Amniotic epithelial cell (primary cell): Measurements from ENCODE around the gene NFIC.

Experiments
- DNase-seq: peaks from one replicate; pipeline ENCODE4 v3.0.0-alpha.2; 2010; ENCODE audit warnings: low read depth

Gene NFIC

GRCh38 chr19:3359015-3359918, 7.1 kb upstream of the NFIC start:
- no peak for DNase-seq

GRCh38 chr19:3359919-3360420, 6.4 kb upstream of the NFIC start:
- no peak for DNase-seq

GRCh38 chr19:3360421-3361383, 5.7 kb upstream of the NFIC start:
- no peak for DNase-seq

- DNase-seq: no peak
Measured at GRCh38 chr19:3361384-3362216, 4.8 kb upstream of the NFIC start.

DNA sequence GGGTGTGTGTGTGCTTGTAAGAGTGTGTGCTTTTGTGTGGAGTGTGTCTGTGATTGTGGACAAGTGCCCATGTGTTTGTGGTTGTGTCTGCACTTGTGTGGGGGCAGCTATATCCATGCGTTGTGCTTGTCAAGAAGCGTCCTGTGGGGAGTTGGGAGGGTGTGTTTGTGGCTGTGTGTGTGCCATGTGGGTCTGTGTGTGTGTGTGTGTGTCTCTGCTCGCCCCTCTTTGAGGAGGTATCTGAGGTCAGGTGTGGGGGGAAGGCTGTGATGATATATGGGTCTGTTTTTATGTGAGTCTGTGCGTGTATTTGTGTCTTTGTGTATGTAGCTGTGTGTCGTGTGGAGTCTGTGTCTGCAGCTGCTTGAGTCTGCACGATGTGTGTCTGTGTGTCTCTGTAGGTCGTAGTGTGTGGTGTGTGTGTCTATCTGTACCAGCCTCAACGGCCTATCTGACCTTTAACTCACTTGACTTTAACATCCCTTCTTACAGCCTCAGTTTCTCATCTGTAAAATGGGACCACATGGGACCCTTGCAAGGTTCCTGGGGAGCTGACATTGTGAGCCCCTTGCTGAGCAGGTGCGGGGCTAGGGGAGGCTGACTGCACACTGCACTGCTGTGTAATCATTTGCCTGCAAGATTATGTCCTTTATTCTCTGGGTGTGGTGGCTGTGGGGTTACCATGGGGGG, 4.0 kb upstream of the NFIC start:
- DNase-seq: no peak

DNA sequence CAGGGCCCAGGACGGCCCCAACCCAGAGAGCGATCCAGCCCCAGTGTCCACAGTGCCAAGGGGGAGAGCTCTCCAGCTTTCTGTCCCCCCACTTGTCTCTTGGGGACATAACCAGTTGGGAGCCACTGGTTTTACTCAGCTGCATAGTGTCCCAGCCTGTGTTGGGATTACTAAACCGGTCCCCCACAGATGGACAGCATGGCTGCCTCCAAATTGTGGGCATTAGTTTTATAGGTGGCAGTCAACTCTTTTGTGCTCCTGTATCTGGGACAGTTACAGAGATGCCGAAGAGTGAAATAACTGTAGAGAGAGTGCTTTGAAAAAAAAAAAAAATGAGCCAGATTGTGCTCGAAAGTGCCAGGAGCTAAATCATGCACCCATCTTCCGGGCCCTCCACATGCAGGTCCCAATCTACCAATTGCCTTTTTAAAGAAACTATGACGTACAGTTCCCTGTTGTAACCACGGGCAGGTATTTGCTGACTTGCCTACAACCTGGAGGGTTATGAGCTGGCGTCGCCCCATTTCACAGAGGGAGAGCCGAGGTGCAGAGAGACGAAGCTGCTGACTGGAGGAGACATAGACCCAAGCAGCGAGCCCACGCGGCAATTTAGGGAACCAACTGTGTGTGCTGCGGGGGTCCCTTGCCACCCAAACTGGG, 2.4 kb upstream of the NFIC start:
- no peak for DNase-seq

GRCh38 chr19:3364501-3364858, 1.9 kb upstream of the NFIC start:
- DNase-seq: no peak

DNA sequence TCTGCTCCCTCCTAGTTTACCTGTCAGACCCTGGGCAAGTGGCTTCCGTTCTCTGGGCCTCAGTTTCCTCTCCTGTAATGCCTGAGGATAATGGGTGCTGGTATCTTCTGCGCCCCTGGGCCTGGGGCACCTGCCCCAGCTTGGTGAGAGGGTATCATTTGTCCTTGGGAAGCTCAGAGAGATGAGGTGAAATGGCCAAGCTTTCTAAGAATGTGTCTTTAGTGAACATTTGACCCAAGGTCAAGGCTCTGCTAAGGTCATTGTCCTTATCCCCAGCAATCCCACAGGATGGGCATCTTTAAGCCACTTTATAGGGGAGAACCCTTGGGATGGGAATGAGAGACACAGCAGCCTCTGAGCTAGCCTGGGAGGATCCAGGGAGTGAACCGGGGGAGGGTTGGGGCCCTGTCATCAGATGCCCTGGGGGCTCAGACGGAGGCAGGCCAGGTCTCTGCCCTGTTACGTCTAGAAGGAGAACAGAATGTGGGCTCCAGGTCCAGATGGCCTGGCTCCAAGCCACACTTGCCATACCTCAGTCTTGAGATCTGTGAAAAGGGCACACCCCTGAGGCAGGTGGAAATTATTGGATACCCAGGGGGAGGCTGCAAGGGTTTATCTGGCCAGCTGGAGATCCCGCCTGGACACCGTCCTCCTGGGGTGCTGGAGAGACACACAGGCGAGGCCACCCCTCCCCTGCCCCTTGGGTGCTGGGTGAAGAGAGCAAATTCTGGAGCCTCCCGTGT, 1.1 kb upstream of the NFIC start:
- DNase-seq: no peak

DNA sequence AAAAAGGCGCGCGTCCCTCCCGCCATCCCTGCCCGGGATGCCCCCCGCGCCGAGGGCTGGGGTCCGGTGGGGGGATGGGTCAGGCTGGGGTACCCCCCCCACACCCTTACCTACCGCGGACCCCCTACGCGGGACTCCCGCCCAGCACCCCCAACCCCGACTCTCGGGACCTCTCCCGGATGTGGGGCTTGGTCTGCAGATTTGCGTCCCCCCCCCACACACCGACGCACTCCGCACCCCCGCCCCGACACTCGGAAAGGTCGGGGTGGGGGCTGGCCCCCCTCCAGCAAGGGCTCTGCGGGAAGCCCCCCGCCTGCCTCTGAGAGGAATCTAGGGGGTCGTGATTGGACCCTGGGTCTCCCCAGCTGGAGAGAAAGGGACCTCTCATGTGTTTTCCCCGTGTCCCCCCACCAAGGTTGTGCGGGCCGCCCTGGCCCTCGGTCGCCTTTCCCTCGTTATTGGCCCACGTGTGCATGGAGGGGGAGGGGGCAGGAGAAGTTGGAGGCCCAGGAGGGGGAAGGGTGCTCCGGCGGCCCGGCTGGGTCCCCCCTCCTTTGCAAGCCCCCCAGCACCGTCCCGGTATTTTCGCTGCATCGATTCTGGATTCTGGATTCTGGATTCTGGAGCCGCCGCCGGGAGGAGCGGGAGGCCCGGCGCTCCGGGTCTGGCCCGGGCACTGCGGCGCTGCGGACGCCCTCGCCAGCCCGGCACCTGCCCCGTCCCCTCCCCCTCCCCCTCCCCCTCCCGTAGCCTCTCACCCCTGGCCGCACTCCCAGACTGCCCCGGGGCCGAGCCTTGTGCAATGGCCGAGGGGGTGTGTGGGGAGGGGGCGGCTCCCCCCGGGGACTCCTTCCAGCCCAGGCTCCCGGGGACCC, 607 bp downstream of the NFIC start:
- DNase-seq: no peak

GRCh38 chr19:3367628-3368440, 1.5 kb downstream of the NFIC start:
- no peak for DNase-seq

DNA sequence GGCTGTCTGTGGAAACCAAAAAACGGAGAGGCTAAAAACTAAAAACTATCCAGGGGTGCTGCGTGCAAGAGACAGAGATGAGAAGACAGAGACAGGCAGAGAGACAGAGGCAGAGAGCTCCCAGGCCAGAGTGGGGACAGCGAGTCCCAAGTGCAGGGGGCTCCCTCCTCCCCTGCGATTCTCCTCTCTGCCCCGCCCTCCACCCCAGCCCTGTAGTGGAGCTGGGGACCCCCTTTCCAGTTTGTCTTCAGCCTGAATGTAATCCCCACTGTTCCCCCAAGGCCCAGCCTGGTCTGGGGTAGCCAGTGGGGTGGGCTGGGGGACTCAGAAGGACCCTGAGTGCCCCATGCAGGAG, 2.0 kb downstream of the NFIC start:
- DNase-seq: no peak

DNA sequence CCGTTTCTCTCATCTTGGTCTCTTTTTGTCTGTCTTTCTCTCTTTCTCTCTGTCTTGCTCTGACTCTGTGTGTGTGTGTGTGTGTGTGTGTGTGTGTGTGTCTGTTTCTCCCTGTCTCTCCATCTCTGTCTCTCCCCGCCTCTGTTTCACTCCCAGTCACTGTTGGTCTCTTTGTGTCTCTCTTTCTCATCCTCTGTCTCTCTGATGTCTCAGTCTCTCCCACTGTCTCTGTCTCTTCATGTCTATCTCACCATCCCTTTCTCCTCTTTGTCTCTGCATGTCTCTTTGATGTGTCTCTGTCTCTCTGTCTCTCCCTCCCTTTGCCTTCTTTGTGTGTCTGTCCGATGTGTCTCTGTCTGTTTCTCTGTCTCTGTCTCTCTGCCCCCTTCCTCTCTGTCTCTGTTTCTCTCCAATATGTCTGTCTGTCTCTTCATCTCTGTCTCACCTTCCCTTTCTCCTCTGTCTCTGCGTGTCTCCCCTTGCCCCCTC, 2.5 kb downstream of the NFIC start:
- no peak for DNase-seq

GRCh38 chr19:3369337-3370213, 3.2 kb downstream of the NFIC start:
- DNase-seq: peak; percentile 67

DNA sequence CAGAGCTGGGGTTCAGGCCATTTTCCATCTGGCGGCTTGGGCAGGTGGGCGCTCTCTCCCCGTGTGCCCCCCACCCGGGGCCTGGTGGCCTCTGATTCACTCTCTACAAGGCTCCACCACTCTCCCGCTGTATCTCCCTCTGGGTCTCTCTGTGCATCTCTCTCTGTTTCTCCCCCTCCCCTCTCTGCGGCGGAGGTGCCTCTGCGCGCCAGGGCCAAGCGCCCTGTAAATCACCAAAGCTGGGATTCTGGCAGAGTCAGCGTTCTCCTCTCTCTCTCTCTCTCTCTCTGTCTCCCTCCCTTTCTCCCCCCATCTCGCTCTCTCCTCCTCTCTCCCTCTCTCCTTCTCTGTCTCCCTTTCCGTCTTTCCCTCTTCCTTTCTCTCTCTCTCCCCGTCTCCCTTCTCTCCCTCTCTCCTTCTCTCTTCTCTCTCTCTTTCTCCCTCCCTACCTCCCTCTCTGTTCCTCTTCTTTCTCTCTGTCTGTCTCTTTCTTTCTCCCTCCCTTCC, 3.9 kb downstream of the NFIC start:
- DNase-seq: no peak

DNA sequence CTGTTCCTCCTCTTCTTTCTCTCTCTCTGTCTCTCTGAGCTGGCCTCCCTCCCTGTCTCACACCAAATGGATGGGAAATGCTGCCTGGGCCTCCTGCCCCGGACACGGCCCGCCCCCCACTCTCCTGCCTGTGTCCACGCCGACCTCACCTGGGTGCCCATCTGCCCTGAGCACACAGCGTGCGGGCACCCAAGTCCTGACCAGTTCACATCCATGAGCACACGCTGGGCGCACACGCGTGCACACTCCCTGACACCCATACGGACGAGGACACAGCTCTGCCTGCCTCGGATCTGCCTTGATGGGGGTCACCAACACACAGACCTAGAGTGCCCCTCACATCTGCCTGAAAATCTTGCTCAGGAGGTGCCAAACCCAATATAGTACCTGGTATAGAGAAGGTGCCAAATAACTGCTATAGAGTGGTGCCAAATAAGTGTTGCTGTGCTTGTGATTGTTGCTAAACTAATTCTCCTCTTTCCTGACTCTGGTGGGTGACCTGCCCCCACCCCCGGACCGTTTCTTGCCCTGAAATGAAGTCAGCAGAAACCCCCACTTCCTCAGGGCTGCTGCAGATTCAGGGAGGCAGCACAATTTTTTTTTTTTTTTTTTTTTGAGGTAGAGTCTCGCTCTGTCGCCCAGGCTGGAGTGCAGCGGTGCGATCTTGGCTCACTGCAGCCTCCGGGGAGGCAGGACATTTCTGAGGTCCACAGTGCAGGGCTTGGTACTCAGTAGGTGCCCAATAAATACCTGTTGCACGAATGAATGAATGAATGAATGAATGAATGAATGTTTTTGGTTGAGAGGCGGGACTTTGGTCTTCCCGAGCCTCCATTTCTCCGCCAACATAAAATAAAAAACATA, 4.6 kb downstream of the NFIC start:
- DNase-seq: no peak

GRCh38 chr19:3372413-3372812, 6.0 kb downstream of the NFIC start:
- no peak for DNase-seq
